IgD-negative memory B cell (primary cell): ENCODE results near the gene TFIP11. TPM values are rescaled to one million over a fixed set of nuclear protein-coding genes. Genes with fewer than 3 reads are reported as not detected.
A peak's percentile ranks its signal among the peaks of the same experiment; 100 is the strongest.
"Not testable (repeated sequence)": the region's sequence is repeated elsewhere in the genome, so short reads cannot be mapped to it uniquely, and the experiment has no call there.

Experiments used
- H3K27ac Mint-ChIP-seq, 3 donors: one replicate each; pipeline ENCODE4 v1.8.0; 2020 to 2022; ENCODE audit warnings: mild to moderate bottlenecking in 3 of 3, mixed read lengths in 3 of 3, moderate library complexity in 1 of 3
- H3K27me3 Mint-ChIP-seq: one replicate; pipeline ENCODE4 v1.8.0; 2021; ENCODE audit warnings: mixed read lengths
- H3K36me3 Mint-ChIP-seq: one replicate; pipeline ENCODE4 v1.8.0; 2020; ENCODE audit warnings: mild to moderate bottlenecking, mixed read lengths
- H3K4me1 Mint-ChIP-seq, 3 donors: one replicate each; pipeline ENCODE4 v1.8.0; 2020 to 2022; ENCODE audit warnings: mixed read lengths in 3 of 3, mild to moderate bottlenecking in 1 of 3
- H3K4me3 Mint-ChIP-seq, 4 donors: one replicate each; pipeline ENCODE4 v1.8.0; 2020 to 2022; ENCODE audit warnings: mild to moderate bottlenecking in 4 of 4, mixed read lengths in 4 of 4, moderate library complexity in 3 of 4
- H3K9me3 Mint-ChIP-seq, 3 donors: one replicate each; pipeline ENCODE4 v1.8.0; 2020 to 2021; ENCODE audit warnings: mixed read lengths in 3 of 3, mild to moderate bottlenecking in 1 of 3
- polyA plus RNA-seq: library from polyadenylated mRNA; unstranded; fragments of 300-500 nt; fragmentation: Illumina TruSeq; gene quantifications from one replicate; pipeline ENCODE4 v1.2.3, GENCODE V29; 2021

TFIP11 gene
- polyA plus RNA-seq, 1 donor from 2014 or later: 32.3 TPM

DNA sequence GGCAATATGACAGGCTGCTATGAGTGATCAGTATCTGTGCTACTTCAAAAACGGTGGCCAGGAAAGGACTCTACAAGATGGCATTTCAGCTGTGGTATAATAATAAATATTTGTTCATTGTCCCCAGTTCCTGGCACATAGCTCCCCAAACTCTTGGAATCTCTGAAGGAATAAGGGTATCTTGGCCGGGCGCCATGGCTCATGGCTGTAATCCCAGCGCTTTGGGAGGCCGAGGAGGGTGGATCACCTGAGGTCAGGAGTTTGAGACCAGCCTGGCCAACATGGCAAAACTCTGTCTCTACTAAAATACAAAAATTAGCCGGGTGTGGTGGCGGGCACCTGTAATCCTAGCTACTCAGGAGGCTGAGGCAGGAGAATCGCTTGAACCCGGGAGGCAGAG lies 16.2 kb upstream of the TFIP11 start:
- not testable (repeated sequence) for H3K27ac Mint-ChIP-seq, H3K9me3 Mint-ChIP-seq, H3K36me3 Mint-ChIP-seq, H3K27me3 Mint-ChIP-seq, H3K4me3 Mint-ChIP-seq
- H3K4me1 Mint-ChIP-seq: peaks cover 3 to 11% (median 8%) of the 10 kb centered on the region in 3 donors

DNA sequence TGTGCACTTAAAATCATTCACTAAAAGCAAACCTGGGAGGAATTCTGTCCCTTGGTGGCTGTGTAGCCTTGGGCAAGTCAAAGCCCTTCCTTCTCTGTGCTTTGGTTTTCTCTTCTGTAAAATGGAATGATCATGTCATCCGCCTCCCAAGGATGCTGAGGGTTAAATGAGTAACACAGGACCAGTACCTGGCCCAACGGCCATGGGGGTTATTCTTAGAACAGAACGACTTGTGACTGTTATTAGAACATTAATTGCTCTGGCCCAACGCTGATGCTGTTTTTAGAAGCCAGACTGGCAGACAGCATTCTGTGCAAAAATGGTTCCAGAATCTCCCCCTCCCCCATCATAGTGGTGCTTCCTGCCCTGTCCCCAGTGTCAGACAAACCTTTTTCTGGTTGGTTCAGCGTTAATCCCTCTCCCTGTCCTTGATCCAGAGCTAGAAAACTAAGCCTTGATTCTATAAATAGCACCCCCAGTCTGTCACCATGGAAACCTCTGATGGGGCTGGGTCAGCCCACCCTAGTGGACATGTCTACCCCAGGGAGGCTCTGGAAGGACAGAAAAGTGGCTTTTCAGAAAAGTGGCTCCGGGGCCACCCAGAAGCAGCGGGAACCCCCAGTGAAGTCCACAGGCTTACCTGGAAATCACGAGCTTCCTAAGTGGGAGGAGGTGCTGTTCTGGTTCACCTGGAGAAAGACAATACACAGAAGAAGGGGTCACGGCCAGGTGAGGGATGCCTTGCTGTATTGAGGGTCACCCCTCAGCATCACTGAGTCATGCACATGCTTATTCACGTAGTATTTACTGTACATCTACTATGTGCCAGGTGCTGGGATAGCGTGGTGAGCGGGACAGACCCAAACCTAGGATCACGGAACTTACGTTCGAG lies 15.5 kb upstream of the TFIP11 start:
- Mint-ChIP-seq H3K36me3 (peaks cover 1% of the 10 kb centered on the region), H3K9me3 (no peaks in the 10 kb centered on the region), H3K27ac (no peak overlapping the region), H3K27me3 (no peaks in the 10 kb centered on the region), H3K4me3 (no peak overlapping the region), H3K4me1 (peaks cover 2 to 9% (median 9%) of the 10 kb centered on the region in 3 donors)

- peaks cover 1% of the 10 kb centered on the region for H3K36me3 Mint-ChIP-seq
- no peak overlapping the region for H3K4me3 Mint-ChIP-seq
- H3K9me3 Mint-ChIP-seq: no peaks in the 10 kb centered on the region
- H3K4me1 Mint-ChIP-seq: peaks cover 0 to 4% (median 3%) of the 10 kb centered on the region in 3 donors
- no peak overlapping the region for H3K27ac Mint-ChIP-seq
- H3K27me3 Mint-ChIP-seq: no peaks in the 10 kb centered on the region
These were observed 14.9 kb upstream of the TFIP11 start for GRCh38 chr22:26527167-26527566.

DNA sequence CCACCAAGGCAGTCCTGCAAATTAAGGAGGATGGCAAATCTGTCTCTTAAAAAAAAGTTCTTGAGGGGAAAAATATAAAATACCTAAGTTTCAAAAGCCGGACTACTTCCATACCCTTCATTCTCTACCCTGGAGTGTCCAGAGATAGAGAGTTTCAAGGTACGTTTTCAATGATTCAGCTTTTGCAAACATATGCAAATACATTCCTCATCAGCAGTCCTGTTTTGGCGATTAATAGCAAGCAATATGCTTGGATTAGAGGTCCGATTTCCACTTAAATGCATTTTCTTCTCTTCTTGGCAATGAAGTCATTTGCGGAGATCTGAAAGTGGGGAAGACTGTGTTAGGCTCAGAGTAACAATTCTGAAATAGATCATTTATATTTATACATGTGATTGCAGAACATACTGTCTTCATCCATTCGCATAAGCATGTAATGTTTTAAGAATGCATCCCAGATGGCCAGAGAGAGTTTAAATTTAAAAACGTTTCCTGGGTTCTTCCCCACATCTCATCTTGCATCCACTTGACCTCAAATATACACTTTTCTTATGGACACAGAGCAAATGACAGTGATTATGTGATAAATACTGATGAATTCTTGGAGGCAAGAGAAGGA lies 13.8 kb upstream of the TFIP11 start:
- Mint-ChIP-seq H3K9me3 (no peaks in the 10 kb centered on the region), H3K4me3 (no peak overlapping the region), H3K27me3 (no peaks in the 10 kb centered on the region), H3K27ac (no peak overlapping the region), H3K36me3 (peaks cover 4% of the 10 kb centered on the region), H3K4me1 (peaks cover 0 to 4% (median 3%) of the 10 kb centered on the region in 3 donors)

DNA sequence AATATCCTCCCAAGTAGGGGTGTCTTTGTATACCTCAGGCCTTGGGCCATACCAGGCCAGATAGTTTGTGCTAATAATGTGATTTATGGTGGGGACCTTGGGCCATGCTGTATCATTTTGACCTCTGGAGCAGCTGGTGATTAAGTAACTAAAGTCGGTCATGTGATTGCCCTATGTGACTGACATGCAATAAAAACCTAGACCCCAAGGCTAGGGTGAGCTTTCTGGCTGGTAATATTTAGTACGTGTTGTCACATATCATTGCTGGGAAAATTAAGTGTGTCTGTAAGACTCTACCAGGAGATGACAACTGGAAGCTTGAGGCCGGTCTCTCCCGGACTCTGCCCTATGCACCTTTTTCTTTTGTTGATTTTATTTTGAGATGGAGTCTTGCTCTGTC lies 12.6 kb upstream of the TFIP11 start:
- no peak overlapping the region for H3K4me3 Mint-ChIP-seq
- peaks cover 0 to 4% (median 3%) of the 10 kb centered on the region in 3 donors for H3K4me1 Mint-ChIP-seq
- H3K36me3 Mint-ChIP-seq: peaks cover 4% of the 10 kb centered on the region
- H3K27ac Mint-ChIP-seq: peak overlapping the region in 1 of 3 donors; percentile 2
- H3K27me3 Mint-ChIP-seq: no peaks in the 10 kb centered on the region
- H3K9me3 Mint-ChIP-seq: no peaks in the 10 kb centered on the region

- Mint-ChIP-seq H3K27ac (no peak overlapping the region), H3K4me3 (no peak overlapping the region), H3K9me3 (no peaks in the 10 kb centered on the region), H3K27me3 (no peaks in the 10 kb centered on the region), H3K36me3 (peaks cover 4% of the 10 kb centered on the region), H3K4me1 (peaks cover 0 to 4% (median 3%) of the 10 kb centered on the region in 3 donors)
These were observed 10.3 kb upstream of the TFIP11 start for GRCh38 chr22:26522592-26522991.

DNA sequence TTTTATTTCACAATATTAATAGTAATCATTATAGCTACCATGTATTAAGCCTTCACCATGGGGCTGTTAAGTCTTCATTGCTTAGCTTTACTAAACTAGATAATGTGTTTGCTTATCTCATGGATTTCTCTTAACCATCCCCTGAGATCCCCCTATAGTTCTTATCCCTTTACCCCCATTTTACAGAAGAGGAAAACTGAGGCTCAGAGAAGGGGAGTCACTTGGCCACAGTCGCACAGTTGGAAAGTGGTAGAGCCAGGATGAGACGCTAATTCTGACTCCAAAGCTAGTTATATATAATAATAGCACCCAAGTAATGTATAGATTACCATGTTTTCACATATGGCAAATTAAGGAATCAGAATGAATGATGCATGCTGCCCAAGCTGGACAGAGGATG lies 9.7 kb upstream of the TFIP11 start:
- Mint-ChIP-seq H3K9me3 (no peaks in the 10 kb centered on the region), H3K27me3 (no peaks in the 10 kb centered on the region), H3K27ac (peak overlapping the region in 1 of 3 donors; percentile 27), H3K4me3 (no peak overlapping the region), H3K4me1 (peaks cover 0 to 4% (median 3%) of the 10 kb centered on the region in 3 donors), H3K36me3 (peaks cover 4% of the 10 kb centered on the region)

DNA sequence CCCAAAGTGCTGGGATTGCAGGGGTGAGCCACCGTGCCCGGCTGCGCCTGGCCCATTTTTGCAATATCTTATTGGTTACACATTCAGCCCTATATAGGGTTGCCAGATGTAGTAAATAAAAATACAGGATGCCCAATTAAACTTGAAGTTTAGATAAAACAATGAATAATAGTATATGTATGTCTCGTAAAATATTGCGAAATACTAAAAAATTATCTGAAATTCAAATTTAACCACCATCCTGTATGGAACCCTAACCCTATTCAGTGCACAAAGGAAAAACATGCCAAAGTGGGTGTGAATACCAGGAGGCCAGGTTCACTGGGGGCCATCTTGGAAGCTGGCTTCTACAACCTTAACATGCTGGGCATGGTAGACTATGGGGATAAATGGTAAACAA lies 5.2 kb upstream of the TFIP11 start:
- Mint-ChIP-seq H3K4me1 (peaks cover 5 to 17% (median 13%) of the 10 kb centered on the region in 3 donors), H3K9me3 (no peaks in the 10 kb centered on the region), H3K27ac (no peak overlapping the region), H3K4me3 (no peak overlapping the region), H3K27me3 (no peaks in the 10 kb centered on the region), H3K36me3 (peaks cover 3% of the 10 kb centered on the region)

DNA sequence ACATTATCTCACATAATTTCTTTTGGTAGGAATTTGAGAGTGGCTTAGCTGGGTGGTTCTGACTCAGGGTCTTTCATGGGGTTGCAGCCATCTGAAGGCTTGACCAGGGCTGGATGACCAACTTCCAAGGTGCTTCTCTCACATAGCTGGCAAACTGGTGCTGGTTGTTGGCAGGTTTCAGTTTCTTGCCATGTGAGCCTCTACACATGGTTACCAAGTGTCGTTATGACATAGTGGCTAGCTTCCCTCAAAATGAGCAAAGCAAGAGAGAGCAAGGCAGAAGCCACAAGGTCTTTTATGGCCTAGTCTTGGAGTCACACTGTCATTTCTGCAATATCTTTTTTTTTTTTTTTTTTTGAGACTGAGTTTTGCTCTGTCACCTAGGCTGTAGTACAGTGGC lies 4.2 kb upstream of the TFIP11 start:
- Mint-ChIP-seq H3K4me1 (peaks cover 8 to 27% (median 21%) of the 10 kb centered on the region in 3 donors), H3K36me3 (peaks cover under 1% of the 10 kb centered on the region), H3K27ac (no peak overlapping the region), H3K27me3 (no peaks in the 10 kb centered on the region), H3K4me3 (no peak overlapping the region), H3K9me3 (no peaks in the 10 kb centered on the region)

DNA sequence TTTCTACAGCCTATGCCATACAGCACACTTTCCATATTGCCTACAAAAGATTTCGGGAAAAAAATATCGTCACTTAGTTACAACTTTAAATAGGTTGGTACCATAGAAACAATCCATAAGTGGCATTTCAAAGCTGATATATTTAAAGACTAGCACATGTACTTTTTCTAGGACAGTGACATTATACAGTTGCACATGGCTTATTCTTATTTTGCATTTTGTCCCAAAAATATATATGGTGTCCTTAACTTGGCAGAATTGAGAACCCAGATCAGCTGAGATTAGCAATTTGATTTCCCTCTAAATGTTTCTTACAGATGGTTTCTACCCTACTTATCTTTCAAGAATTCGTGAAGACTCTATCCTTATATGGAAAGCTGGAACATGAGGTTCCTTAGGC lies 3.7 kb upstream of the TFIP11 start:
- Mint-ChIP-seq H3K4me3 (peak overlapping the region in 1 of 4 donors; percentile 60), H3K4me1 (peaks cover 8 to 32% (median 27%) of the 10 kb centered on the region in 3 donors), H3K9me3 (no peaks in the 10 kb centered on the region), H3K36me3 (no peaks in the 10 kb centered on the region), H3K27me3 (no peaks in the 10 kb centered on the region), H3K27ac (no peak overlapping the region)

DNA sequence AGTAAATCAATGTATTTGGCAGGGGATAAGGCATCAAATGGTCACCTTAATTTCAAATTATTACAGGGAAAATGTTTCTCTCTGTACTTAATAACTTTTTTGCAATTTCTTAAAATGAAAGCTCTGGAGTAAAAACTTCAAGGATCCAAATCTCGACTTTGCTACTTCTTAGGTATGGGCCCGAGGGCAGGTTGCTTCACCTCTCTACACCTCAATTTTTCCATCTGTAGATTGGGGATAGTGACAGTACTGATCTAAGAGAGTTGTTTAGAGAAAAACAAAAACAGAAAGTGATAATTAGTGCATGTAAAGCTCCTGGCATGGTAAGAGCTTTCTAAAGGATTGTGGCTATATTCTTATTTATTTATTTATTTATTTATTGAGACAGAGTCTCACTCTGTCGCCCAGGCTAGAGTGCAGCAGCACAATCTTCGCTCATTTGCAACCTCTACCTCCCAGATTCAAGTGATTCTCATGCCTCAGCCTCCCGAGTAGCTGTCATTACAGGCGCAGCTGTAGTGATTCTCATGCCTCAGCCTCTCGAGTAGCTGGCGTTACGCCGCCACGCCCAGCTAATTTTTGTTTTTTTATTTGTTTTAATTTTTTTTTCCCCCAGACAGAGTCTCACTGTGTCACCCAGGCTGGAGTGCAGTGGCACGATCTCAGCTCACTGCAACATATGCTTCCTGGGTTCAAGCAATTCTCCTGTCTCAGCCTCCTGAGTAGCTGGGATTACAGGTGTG lies 2.3 kb upstream of the TFIP11 start:
- Mint-ChIP-seq H3K9me3 (no peaks in the 10 kb centered on the region), H3K27me3 (no peaks in the 10 kb centered on the region), H3K4me3 (peak overlapping the region in 2 of 4 donors; percentile 25 to 100), H3K27ac (no peak overlapping the region), H3K4me1 (peaks cover 9 to 38% (median 29%) of the 10 kb centered on the region in 3 donors), H3K36me3 (peaks cover 2% of the 10 kb centered on the region)

DNA sequence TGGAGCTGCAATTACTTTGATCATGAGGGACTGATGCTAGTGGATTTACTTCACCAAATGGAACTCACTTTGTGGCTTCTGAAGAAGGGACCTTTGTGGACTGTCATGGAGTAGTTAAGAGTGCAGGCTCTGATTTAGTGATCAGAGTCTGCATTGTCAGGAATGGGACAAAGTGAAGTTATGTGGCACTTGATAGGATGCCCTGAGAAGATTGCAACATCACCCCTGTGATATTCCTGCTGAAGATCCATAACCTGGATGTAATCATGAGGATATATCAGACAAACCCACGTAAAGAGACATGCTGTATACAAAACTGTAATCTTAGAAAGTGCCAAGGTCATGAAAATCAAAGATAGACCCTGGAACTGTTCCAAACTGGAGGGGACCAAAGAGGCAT lies 1.6 kb upstream of the TFIP11 start:
- Mint-ChIP-seq H3K4me1 (peaks cover 9 to 38% (median 33%) of the 10 kb centered on the region in 3 donors), H3K27ac (peak overlapping the region in 1 of 3 donors; percentile 97), H3K36me3 (peaks cover 2% of the 10 kb centered on the region), H3K4me3 (peak overlapping the region in 1 of 4 donors; percentile 100), H3K27me3 (no peaks in the 10 kb centered on the region), H3K9me3 (no peaks in the 10 kb centered on the region)

- no peak overlapping the region for H3K27ac Mint-ChIP-seq
- H3K4me3 Mint-ChIP-seq: peak overlapping the region in 1 of 4 donors; percentile 17
These were observed 4.1 kb downstream of the TFIP11 start for GRCh38 chr22:26508148-26508547.

DNA sequence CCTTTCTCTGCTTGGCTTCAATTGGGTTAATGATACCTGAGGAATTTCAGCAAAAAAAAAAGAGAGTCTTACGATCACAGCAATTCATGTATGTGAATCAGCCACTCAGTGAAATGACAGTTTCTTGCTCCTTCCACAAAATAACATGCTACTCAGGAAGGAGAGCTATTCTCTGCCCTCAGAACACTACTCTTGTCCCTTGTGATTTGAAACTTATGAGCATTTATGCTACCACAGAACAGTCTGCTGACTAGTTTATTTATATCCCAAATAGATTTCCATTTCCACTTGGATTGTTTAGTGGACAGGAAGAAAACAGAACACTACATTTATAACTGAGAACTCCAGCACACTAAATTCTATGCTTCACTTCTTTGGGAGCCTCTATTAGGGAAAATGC lies 8.5 kb downstream of the TFIP11 start:
- no peak overlapping the region for H3K4me3 Mint-ChIP-seq
- H3K9me3 Mint-ChIP-seq: no peaks in the 10 kb centered on the region
- H3K4me1 Mint-ChIP-seq: peaks cover 15 to 20% (median 19%) of the 10 kb centered on the region in 3 donors
- H3K36me3 Mint-ChIP-seq: peaks cover 5% of the 10 kb centered on the region
- H3K27me3 Mint-ChIP-seq: no peaks in the 10 kb centered on the region
- H3K27ac Mint-ChIP-seq: no peak overlapping the region

More at GRCh38 chr22:26508148-26508547, 4.1 kb downstream of the TFIP11 start:
- no peaks in the 10 kb centered on the region for H3K27me3 Mint-ChIP-seq
- H3K4me1 Mint-ChIP-seq: peaks cover 16 to 40% (median 38%) of the 10 kb centered on the region in 3 donors
- H3K36me3 Mint-ChIP-seq: peaks cover 4% of the 10 kb centered on the region
- H3K9me3 Mint-ChIP-seq: no peaks in the 10 kb centered on the region
